Stimulated activated CD8-positive, alpha-beta memory T cell treated with anti-CD3 and anti-CD28 coated beads, Interleukin-2, amount 100 ng/mL, for 48 hours (primary cell): Measurements from ENCODE around the gene IP6K3.

ENCODE experiments used
- DNase-seq, 2 donors: peaks; one replicate each; pipeline ENCODE4 v3.0.0-alpha.2; 2020; ENCODE audit warnings: low read depth in 2 of 2

IP6K3 gene

GRCh38 chr6:33705268-33705885 is 41.3 kb downstream of the IP6K3 start:
- DNase-seq = no peak

GRCh38 chr6:33704215-33705066 is 42.3 kb downstream of the IP6K3 start:
- DNase-seq = no peak

GRCh38 chr6:33702345-33702977 is 44.2 kb downstream of the IP6K3 start:
- no peak for DNase-seq

GRCh38 chr6:33700391-33701050 is 46.2 kb downstream of the IP6K3 start:
- peak; percentile 45 to 62 for DNase-seq

- DNase-seq = no peak
These were observed 47.0 kb downstream of the IP6K3 start for GRCh38 chr6:33699739-33700138.

- no peak for DNase-seq
These were observed 47.6 kb downstream of the IP6K3 start for GRCh38 chr6:33699131-33699530.

- no peak for DNase-seq
These were observed 48.2 kb downstream of the IP6K3 start for GRCh38 chr6:33698494-33698893.

- no peak for DNase-seq
These were observed 48.9 kb downstream of the IP6K3 start for GRCh38 chr6:33697845-33698244.

GRCh38 chr6:33696548-33697518 is 49.9 kb downstream of the IP6K3 start:
- no peak for DNase-seq

GRCh38 chr6:33696076-33696475 is 50.6 kb downstream of the IP6K3 start:
- no peak for DNase-seq

GRCh38 chr6:33695451-33695887 is 51.2 kb downstream of the IP6K3 start:
- no peak for DNase-seq

- DNase-seq = no peak
These were observed 51.7 kb downstream of the IP6K3 start for GRCh38 chr6:33694977-33695376.

- peak; percentile 48 to 65 for DNase-seq
These were observed 52.2 kb downstream of the IP6K3 start for GRCh38 chr6:33694401-33694931.

- no peak for DNase-seq
These were observed 53.3 kb downstream of the IP6K3 start for GRCh38 chr6:33693186-33694105.

- DNase-seq = peak; percentile 51 to 65
These were observed 53.9 kb downstream of the IP6K3 start for GRCh38 chr6:33692760-33693158.

- no peak for DNase-seq
These were observed 54.5 kb downstream of the IP6K3 start for GRCh38 chr6:33692078-33692759.

GRCh38 chr6:33691456-33692077 is 55.1 kb downstream of the IP6K3 start:
- no peak for DNase-seq

GRCh38 chr6:33690766-33691165 is 55.9 kb downstream of the IP6K3 start:
- no peak for DNase-seq

GRCh38 chr6:33689879-33690278 is 56.8 kb downstream of the IP6K3 start:
- DNase-seq = no peak
